ENCODE results near the gene P2RY4.

Gene P2RY4

GRCh38 chrX:70268034-70268433, 8.0 kb upstream of the P2RY4 start, which contains the start of gene ARR3:
Gene ARR3, plus strand, starts transcription at chrX:70268334. Its CDS starts 1,052 bp downstream, at chrX:70269386.
- Histone ChIP-seq H3K9ac (ENCODE audit: low read length) (no peak within 1 kb of the TSS), H3K9me3 (ENCODE audit: control insufficient read depth, insufficient read depth, low read depth, low read length) (peaks cover 14% of the 10 kb centered on the region; the same call in 1 of the 2 replicates), H3K4me1 (ENCODE audit: control insufficient read depth, insufficient read depth, low read length) (no peaks in the 10 kb centered on the region), H3K36me3 (ENCODE audit: control insufficient read depth, insufficient read depth, low read length) (no peaks in the 10 kb centered on the region), H3K27me3 (ENCODE audit: control insufficient read depth, insufficient read depth, low read length) (peaks cover 8% of the 10 kb centered on the region; the same call in 1 of the 2 replicates), H3K27ac (ENCODE audit: low read depth, low read length) (no peak within 1 kb of the TSS), H3K4me3 (ENCODE audit: low read depth, low read length) (no peak within 1 kb of the TSS)

- no peak overlapping the region for H3K27ac ChIP-seq (ENCODE audit: low read depth, low read length)
- no peaks in the 10 kb centered on the region for H3K36me3 ChIP-seq (ENCODE audit: control insufficient read depth, insufficient read depth, low read length)
- peaks cover 5% of the 10 kb centered on the region; the same call in 1 of the 2 replicates for H3K27me3 ChIP-seq (ENCODE audit: control insufficient read depth, insufficient read depth, low read length)
- H3K4me3 ChIP-seq (ENCODE audit: low read depth, low read length), result no peak overlapping the region
- peaks cover 14% of the 10 kb centered on the region; the same call in 1 of the 2 replicates for H3K9me3 ChIP-seq (ENCODE audit: control insufficient read depth, insufficient read depth, low read depth, low read length)
- H3K4me1 ChIP-seq (ENCODE audit: control insufficient read depth, insufficient read depth, low read length), result peaks cover 4% of the 10 kb centered on the region
- H3K9ac ChIP-seq (ENCODE audit: low read length), result no peak overlapping the region
Measured at GRCh38 chrX:70264784-70265183, 4.8 kb upstream of the P2RY4 start.

- Histone ChIP-seq H3K27ac (ENCODE audit: low read depth, low read length) (no peak overlapping the region), H3K9me3 (ENCODE audit: control insufficient read depth, insufficient read depth, low read depth, low read length) (peaks cover 23% of the 10 kb centered on the region; the same call in 1 of the 2 replicates), H3K4me3 (ENCODE audit: low read depth, low read length) (no peak overlapping the region), H3K4me1 (ENCODE audit: control insufficient read depth, insufficient read depth, low read length) (peaks cover 4% of the 10 kb centered on the region), H3K9ac (ENCODE audit: low read length) (no peak overlapping the region), H3K27me3 (ENCODE audit: control insufficient read depth, insufficient read depth, low read length) (no peaks in the 10 kb centered on the region), H3K36me3 (ENCODE audit: control insufficient read depth, insufficient read depth, low read length) (no peaks in the 10 kb centered on the region)
Measured at GRCh38 chrX:70262952-70263567, 3.1 kb upstream of the P2RY4 start.

- H3K9ac ChIP-seq (ENCODE audit: low read length), result no peak overlapping the region
- no peaks in the 10 kb centered on the region for H3K36me3 ChIP-seq (ENCODE audit: control insufficient read depth, insufficient read depth, low read length)
- H3K4me3 ChIP-seq (ENCODE audit: low read depth, low read length), result no peak overlapping the region
- peaks cover 15% of the 10 kb centered on the region; the same call in 1 of the 2 replicates for H3K9me3 ChIP-seq (ENCODE audit: control insufficient read depth, insufficient read depth, low read depth, low read length)
- H3K27ac ChIP-seq (ENCODE audit: low read depth, low read length), result no peak overlapping the region
- H3K27me3 ChIP-seq (ENCODE audit: control insufficient read depth, insufficient read depth, low read length), result no peaks in the 10 kb centered on the region
- H3K4me1 ChIP-seq (ENCODE audit: control insufficient read depth, insufficient read depth, low read length), result peaks cover 1% of the 10 kb centered on the region; the same call in 1 of the 2 replicates
Measured at GRCh38 chrX:70257423-70258288, 2.3 kb downstream of the P2RY4 start.

- Histone ChIP-seq H3K27me3 (ENCODE audit: control insufficient read depth, insufficient read depth, low read length) (no peaks in the 10 kb centered on the region), H3K9me3 (ENCODE audit: control insufficient read depth, insufficient read depth, low read depth, low read length) (peaks cover 15% of the 10 kb centered on the region; the same call in 1 of the 2 replicates), H3K4me1 (ENCODE audit: control insufficient read depth, insufficient read depth, low read length) (no peaks in the 10 kb centered on the region; the same call in 1 of the 2 replicates), H3K4me3 (ENCODE audit: low read depth, low read length) (no peak overlapping the region), H3K27ac (ENCODE audit: low read depth, low read length) (no peak overlapping the region), H3K9ac (ENCODE audit: low read length) (no peak overlapping the region), H3K36me3 (ENCODE audit: control insufficient read depth, insufficient read depth, low read length) (no peaks in the 10 kb centered on the region)
Measured at GRCh38 chrX:70255452-70255851, 4.6 kb downstream of the P2RY4 start.

- Histone ChIP-seq H3K9me3 (ENCODE audit: control insufficient read depth, insufficient read depth, low read depth, low read length) (peaks cover 15% of the 10 kb centered on the region; the same call in 1 of the 2 replicates), H3K4me1 (ENCODE audit: control insufficient read depth, insufficient read depth, low read length) (no peaks in the 10 kb centered on the region; the same call in 1 of the 2 replicates), H3K27me3 (ENCODE audit: control insufficient read depth, insufficient read depth, low read length) (no peaks in the 10 kb centered on the region), H3K27ac (ENCODE audit: low read depth, low read length) (no peak overlapping the region), H3K4me3 (ENCODE audit: low read depth, low read length) (no peak overlapping the region), H3K9ac (ENCODE audit: low read length) (no peak overlapping the region), H3K36me3 (ENCODE audit: control insufficient read depth, insufficient read depth, low read length) (no peaks in the 10 kb centered on the region)
Measured at GRCh38 chrX:70254909-70255308, 5.1 kb downstream of the P2RY4 start.

- H3K36me3 ChIP-seq (ENCODE audit: control insufficient read depth, insufficient read depth, low read length), result no peaks in the 10 kb centered on the region
- H3K4me1 ChIP-seq (ENCODE audit: control insufficient read depth, insufficient read depth, low read length), result no peaks in the 10 kb centered on the region; the same call in 1 of the 2 replicates
- H3K27ac ChIP-seq (ENCODE audit: low read depth, low read length), result no peak overlapping the region
- H3K9ac ChIP-seq (ENCODE audit: low read length), result no peak overlapping the region
- no peaks in the 10 kb centered on the region for H3K27me3 ChIP-seq (ENCODE audit: control insufficient read depth, insufficient read depth, low read length)
- H3K4me3 ChIP-seq (ENCODE audit: low read depth, low read length), result no peak overlapping the region
- peaks cover 11% of the 10 kb centered on the region; the same call in 1 of the 2 replicates for H3K9me3 ChIP-seq (ENCODE audit: control insufficient read depth, insufficient read depth, low read depth, low read length)
Measured at GRCh38 chrX:70254063-70254400, 6.0 kb downstream of the P2RY4 start.

- H3K27me3 ChIP-seq (ENCODE audit: control insufficient read depth, insufficient read depth, low read length), result no peaks in the 10 kb centered on the region
- H3K36me3 ChIP-seq (ENCODE audit: control insufficient read depth, insufficient read depth, low read length), result no peaks in the 10 kb centered on the region
- H3K9ac ChIP-seq (ENCODE audit: low read length), result no peak overlapping the region
- H3K27ac ChIP-seq (ENCODE audit: low read depth, low read length), result no peak overlapping the region
- H3K9me3 ChIP-seq (ENCODE audit: control insufficient read depth, insufficient read depth, low read depth, low read length), result peaks cover 7% of the 10 kb centered on the region; the same call in 1 of the 2 replicates
- no peak overlapping the region for H3K4me3 ChIP-seq (ENCODE audit: low read depth, low read length)
- H3K4me1 ChIP-seq (ENCODE audit: control insufficient read depth, insufficient read depth, low read length), result no peaks in the 10 kb centered on the region; the same call in 1 of the 2 replicates
Measured at GRCh38 chrX:70253377-70254062, 6.5 kb downstream of the P2RY4 start.

GRCh38 chrX:70252491-70252890, 7.5 kb downstream of the P2RY4 start:
- Histone ChIP-seq H3K9ac (ENCODE audit: low read length) (no peak overlapping the region), H3K9me3 (ENCODE audit: control insufficient read depth, insufficient read depth, low read depth, low read length) (no peaks in the 10 kb centered on the region; the same call in 1 of the 2 replicates), H3K27ac (ENCODE audit: low read depth, low read length) (no peak overlapping the region), H3K27me3 (ENCODE audit: control insufficient read depth, insufficient read depth, low read length) (no peaks in the 10 kb centered on the region), H3K36me3 (ENCODE audit: control insufficient read depth, insufficient read depth, low read length) (no peaks in the 10 kb centered on the region), H3K4me1 (ENCODE audit: control insufficient read depth, insufficient read depth, low read length) (no peaks in the 10 kb centered on the region; the same call in 1 of the 2 replicates), H3K4me3 (ENCODE audit: low read depth, low read length) (no peak overlapping the region)

GRCh38 chrX:70247252-70247651, 12.8 kb downstream of the P2RY4 start:
- Histone ChIP-seq H3K4me1 (ENCODE audit: control insufficient read depth, insufficient read depth, low read length) (no peaks in the 10 kb centered on the region; the same call in 1 of the 2 replicates), H3K4me3 (ENCODE audit: low read depth, low read length) (no peak overlapping the region), H3K9ac (ENCODE audit: low read length) (no peak overlapping the region), H3K36me3 (ENCODE audit: control insufficient read depth, insufficient read depth, low read length) (no peaks in the 10 kb centered on the region), H3K27me3 (ENCODE audit: control insufficient read depth, insufficient read depth, low read length) (no peaks in the 10 kb centered on the region), H3K9me3 (ENCODE audit: control insufficient read depth, insufficient read depth, low read depth, low read length) (peaks cover under 1% of the 10 kb centered on the region; the same call in 1 of the 2 replicates), H3K27ac (ENCODE audit: low read depth, low read length) (no peak overlapping the region)
